ENCODE results near the gene SIGLEC11. TPM values are rescaled to one million over a fixed set of nuclear protein-coding genes. Genes with fewer than 3 reads are reported as not detected.
A peak's percentile ranks its signal among the peaks of the same experiment; 100 is the strongest.

Gene SIGLEC11
- total and polyA plus RNA-seq, 2 donors (not counting 1 experiment from before 2014, with no cell fraction given): 0.09 TPM; not detected in 1

DNA sequence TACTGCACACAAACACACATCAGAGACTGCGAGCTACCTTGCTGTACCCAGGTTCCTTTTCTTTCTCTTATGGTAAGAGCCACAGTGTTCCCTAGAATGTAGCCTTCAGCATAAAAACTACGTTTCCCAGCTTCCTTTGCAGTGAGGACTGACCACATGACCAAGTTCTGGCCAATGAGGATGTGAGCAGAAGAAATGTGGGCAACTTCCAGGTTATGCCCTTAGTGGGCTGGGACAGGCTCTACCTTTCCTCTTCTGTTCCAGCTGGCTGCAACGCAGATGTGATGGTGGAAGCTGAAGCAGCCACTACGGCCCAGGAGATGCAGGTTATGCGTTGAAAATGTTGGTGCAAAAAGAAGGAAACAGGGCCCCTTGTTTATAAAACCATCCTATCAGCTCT lies 36.7 kb upstream of the SIGLEC11 start:
- DNase-seq (peak; percentile 40), ATAC-seq (ENCODE audit: low read depth) (no peak)
- CTCF ChIA-PET: interaction anchor here (1.2 kb wide), 1 partner anchor 13 kb away, joined by 4 read pairs; no protein-coding TSS in a partner anchor
- Mint-ChIP-seq H3K4me3 (no peak overlapping the region), H3K27ac (no peak overlapping the region), H3K9me3 (ENCODE audit: insufficient read depth) (no peaks in the 10 kb centered on the region), H3K27me3 (no peaks in the 10 kb centered on the region), H3K4me1 (no peaks in the 10 kb centered on the region)
- no peak overlapping the region for H2AFZ ChIP-seq (ENCODE audit: insufficient read depth, low read depth, low read length, poor library complexity, severe bottlenecking)
- H3K9me3 ChIP-seq (ENCODE audit: control extremely low read depth in 1 of 3, control insufficient read depth in 2 of 3, insufficient read depth in 1 of 3, low read length in 2 of 3): no peaks in the 10 kb centered on the region
- no peak overlapping the region for H3K9ac ChIP-seq (ENCODE audit: low read length)
- H3K79me2 ChIP-seq (ENCODE audit: control insufficient read depth, insufficient read depth, low read length): no peaks in the 10 kb centered on the region
- TF ChIP-seq CTCF (IDR thresholded peaks at IDR 0.05) (no peak), EZH2 (IDR thresholded peaks at IDR 0.05; ENCODE audit: borderline replicate concordance, insufficient read depth, low read depth, low read length, poor library complexity, severe bottlenecking) (no peak)
- no peaks in the 10 kb centered on the region for H4K20me1 ChIP-seq (ENCODE audit: control insufficient read depth, insufficient read depth, low read length, poor library complexity, severe bottlenecking)
- no peak overlapping the region for H3K4me2 ChIP-seq (replicated peaks; ENCODE audit: low read depth, low read length, poor library complexity, severe bottlenecking)
- intact Hi-C loops (cut with micrococcal nuclease): no loop called here
- H3K27ac ChIP-seq (ENCODE audit: low read length in 2 of 2): no peak overlapping the region
- no peaks in the 10 kb centered on the region for H3K4me1 ChIP-seq (ENCODE audit: control insufficient read depth in 2 of 2, insufficient read depth in 2 of 2, low read length in 2 of 2)
- H3K27me3 ChIP-seq (replicated peaks in 1 of 4; ENCODE audit: control extremely low read depth in 1 of 4, control insufficient read depth in 3 of 4, insufficient read depth in 4 of 4, low read length in 3 of 4): no peaks in the 10 kb centered on the region
- H3K4me3 ChIP-seq (ENCODE audit: control extremely low read depth in 1 of 5, extremely low read depth in 1 of 5, insufficient read depth in 1 of 5, low read depth in 2 of 5, low read length in 4 of 5): no peak overlapping the region
- WGBS (ENCODE audit: insufficient coverage): 100% methylated on average over 2 of the region's 5 CpGs
- POLR2A ChIA-PET: no interaction called here
- peaks cover 19 to 78% of the 10 kb centered on the region in 2 experiments for H3K36me3 ChIP-seq (replicated peaks in 1 of 2; ENCODE audit: control extremely low read depth in 1 of 2, control insufficient read depth in 1 of 2, extremely low read depth in 1 of 2, insufficient read depth in 2 of 2, low read length in 1 of 2)

- H3K4me3 Mint-ChIP-seq: no peak overlapping the region
- Histone ChIP-seq H3K4me3 (ENCODE audit: control extremely low read depth in 1 of 5, extremely low read depth in 1 of 5, insufficient read depth in 1 of 5, low read depth in 2 of 5, low read length in 4 of 5) (no peak overlapping the region), H3K4me1 (ENCODE audit: control insufficient read depth in 2 of 2, insufficient read depth in 2 of 2, low read length in 2 of 2) (no peaks in the 10 kb centered on the region), H3K36me3 (replicated peaks in 1 of 2; ENCODE audit: control extremely low read depth in 1 of 2, control insufficient read depth in 1 of 2, extremely low read depth in 1 of 2, insufficient read depth in 2 of 2, low read length in 1 of 2) (peaks cover 6 to 62% of the 10 kb centered on the region in 2 experiments), H3K9ac (ENCODE audit: low read length) (no peak overlapping the region), H3K4me2 (replicated peaks; ENCODE audit: low read depth, low read length, poor library complexity, severe bottlenecking) (no peak overlapping the region), H2AFZ (ENCODE audit: insufficient read depth, low read depth, low read length, poor library complexity, severe bottlenecking) (no peak overlapping the region), H3K27me3 (replicated peaks in 1 of 4; ENCODE audit: control extremely low read depth in 1 of 4, control insufficient read depth in 3 of 4, insufficient read depth in 4 of 4, low read length in 3 of 4) (no peaks in the 10 kb centered on the region), H3K9me3 (ENCODE audit: control extremely low read depth in 1 of 3, control insufficient read depth in 2 of 3, insufficient read depth in 1 of 3, low read length in 2 of 3) (peaks cover 0 to 13% (median 0%) of the 10 kb centered on the region in 3 donors), H3K27ac (ENCODE audit: low read length in 2 of 2) (no peak overlapping the region), H4K20me1 (ENCODE audit: control insufficient read depth, insufficient read depth, low read length, poor library complexity, severe bottlenecking) (peaks cover 14% of the 10 kb centered on the region), H3K79me2 (ENCODE audit: control insufficient read depth, insufficient read depth, low read length) (no peaks in the 10 kb centered on the region)
- POLR2A ChIA-PET: no interaction called here
- no peaks in the 10 kb centered on the region for H3K27me3 Mint-ChIP-seq
- TF ChIP-seq CTCF (IDR thresholded peaks at IDR 0.05) (no peak), EZH2 (IDR thresholded peaks at IDR 0.05; ENCODE audit: borderline replicate concordance, insufficient read depth, low read depth, low read length, poor library complexity, severe bottlenecking) (no peak)
- DNase-seq: no peak
- H3K4me1 Mint-ChIP-seq: no peaks in the 10 kb centered on the region
- intact Hi-C loops (cut with micrococcal nuclease): no loop called here
- H3K27ac Mint-ChIP-seq: peak overlapping the region; percentile 41
- ATAC-seq (ENCODE audit: low read depth): no peak
- WGBS (ENCODE audit: insufficient coverage): 93% methylated on average over 5 of the region's 9 CpGs
- CTCF ChIA-PET: no interaction called here
- no peaks in the 10 kb centered on the region for H3K9me3 Mint-ChIP-seq (ENCODE audit: insufficient read depth)
Measured at GRCh38 chr19:49988433-49988832, 27.5 kb upstream of the SIGLEC11 start.
